CD4-positive, alpha-beta T cell treated with Interleukin-17A for 4 hours (primary cell): ENCODE data around the gene NUP214.
"Not testable (repeated sequence)": the region's sequence is repeated elsewhere in the genome, so short reads cannot be mapped to it uniquely, and the experiment has no call there.

Experiments used
- DNase-seq: peaks from one replicate; pipeline ENCODE4 v3.0.0-alpha.2; 2020; ENCODE audit warnings: mixed read lengths

NUP214 gene

GRCh38 chr9:131117762-131118145, 7.6 kb upstream of the NUP214 start:
- no peak for DNase-seq

GRCh38 chr9:131119600-131119999, 5.8 kb upstream of the NUP214 start:
- no peak for DNase-seq

- DNase-seq: no peak
Observed at GRCh38 chr9:131120620-131121228, 4.7 kb upstream of the NUP214 start.

- DNase-seq: no peak
Observed at GRCh38 chr9:131121346-131121745, 4.0 kb upstream of the NUP214 start.

- no peak for DNase-seq
Observed at GRCh38 chr9:131122158-131122557, 3.2 kb upstream of the NUP214 start.

GRCh38 chr9:131125038-131125287, 423 bp upstream of the NUP214 start:
- DNase-seq: no peak

GRCh38 chr9:131126059-131126426, 657 bp downstream of the NUP214 start:
- no peak for DNase-seq

- DNase-seq: no peak
Observed at GRCh38 chr9:131129183-131129582, 3.8 kb downstream of the NUP214 start.

GRCh38 chr9:131138676-131139075, 13.3 kb downstream of the NUP214 start:
- no peak for DNase-seq

- no peak for DNase-seq
Observed at GRCh38 chr9:131140112-131140511, 14.7 kb downstream of the NUP214 start.

- DNase-seq: no peak
Observed at GRCh38 chr9:131140550-131140949, 15.2 kb downstream of the NUP214 start.

- DNase-seq: no peak
Observed at GRCh38 chr9:131142160-131142559, 16.8 kb downstream of the NUP214 start.

GRCh38 chr9:131144201-131144600, 18.8 kb downstream of the NUP214 start:
- DNase-seq: no peak

GRCh38 chr9:131145245-131145644, 19.9 kb downstream of the NUP214 start:
- DNase-seq: no peak

- no peak for DNase-seq
Observed at GRCh38 chr9:131146186-131146585, 20.8 kb downstream of the NUP214 start.

GRCh38 chr9:131148276-131148675, 22.9 kb downstream of the NUP214 start:
- DNase-seq: no peak

- DNase-seq: no peak
Observed at GRCh38 chr9:131148966-131149687, 23.7 kb downstream of the NUP214 start.

- no peak for DNase-seq
Observed at GRCh38 chr9:131149688-131150053, 24.3 kb downstream of the NUP214 start.

- no peak for DNase-seq
Observed at GRCh38 chr9:131153595-131153994, 28.2 kb downstream of the NUP214 start.

- not testable (repeated sequence) for DNase-seq
Observed at GRCh38 chr9:131158673-131159072, 33.3 kb downstream of the NUP214 start.

- DNase-seq: no peak
Observed at GRCh38 chr9:131160416-131161112, 35.2 kb downstream of the NUP214 start.

GRCh38 chr9:131161585-131161984, 36.2 kb downstream of the NUP214 start:
- no peak for DNase-seq

- no peak for DNase-seq
Observed at GRCh38 chr9:131162886-131163285, 37.5 kb downstream of the NUP214 start.

- no peak for DNase-seq
Observed at GRCh38 chr9:131165523-131165922, 40.1 kb downstream of the NUP214 start.
